GM12878 (cell line): Measurements from ENCODE around the gene HOXB1. TPM values are rescaled to one million over a fixed set of nuclear protein-coding genes. Genes with fewer than 3 reads are reported as not detected.

Experiments
- ATAC-seq: fragments of 200-7000 bp; cut with Tn5 transposase; 3 replicates; pipeline ENCODE4 v1.9.1; 2020; ENCODE audit warnings: mild to moderate bottlenecking, moderate library complexity
- BruUV-seq: library from RNA; stranded (reverse); fragments of 400-500 nt; replicated peaks from 2 replicates; lab custom pipeline; 2021; lab: Mats Ljungman, UMichigan
- CTCF ChIA-PET: fragments of 300-600 bp; sonication (Branson Sonifier 250); formaldehyde crosslinking; extraction: SDS; loops from one replicate; lab custom pipeline; 2021; ENCODE audit warnings: inconsistent platforms; lab: Yijun Ruan, JAX
- POLR2A ChIA-PET: fragments of 350-600 bp; formaldehyde crosslinking; extraction: SDS; loops from one replicate; lab custom pipeline; 2021; ENCODE audit warnings: inconsistent platforms; lab: Charles Lee
- RAD21 ChIA-PET: fragments of 300-600 bp; sonication (Branson Sonifier 250); formaldehyde crosslinking; loops from one replicate; lab custom pipeline; 2023; ENCODE audit warnings: antibody characterized with exemption; ENCODE audit not compliant: unreplicated experiment; lab: Charles Lee
- SMC1A ChIA-PET: fragments of 300-600 bp; sonication (Branson Sonifier 250); formaldehyde crosslinking; loops from one replicate; lab custom pipeline; 2023; ENCODE audit not compliant: unreplicated experiment, uncharacterized antibody; lab: Charles Lee
- DNase-seq: peaks from one replicate; pipeline ENCODE4 v3.0.0-alpha.2; 2011; ENCODE audit warnings: low read depth, low spot score
- FAIRE-seq: peaks from 3 replicates; lab custom pipeline; 2011; peaks lifted over from hg19 to GRCh38; lab: Jason Lieb, UNC
- H2AFZ ChIP-seq: 2 replicates; pipeline ENCODE4 v1.6.0; 2011; ENCODE audit warnings: low read depth, low read length, control low read depth; ENCODE audit not compliant: control insufficient read depth
- H3K27ac ChIP-seq: 2 replicates; pipeline ENCODE4 v1.5.1; 2011; ENCODE audit warnings: control low read depth; ENCODE audit not compliant: control insufficient read depth, insufficient read depth
- H3K27me3 ChIP-seq, 2 experiments: replicated peaks in 1 of 2; 2 replicates each; pipeline versions ENCODE4 v1.6.0 to v1.6.1; 2011; ENCODE audit warnings: low read length in 1 of 2; ENCODE audit not compliant: control insufficient read depth in 2 of 2, insufficient read depth in 2 of 2
- H3K36me3 ChIP-seq, 2 experiments: 2 replicates each; pipeline ENCODE4 v1.5.1; 2011; ENCODE audit warnings: low read length in 1 of 2; ENCODE audit not compliant: control insufficient read depth in 2 of 2, insufficient read depth in 2 of 2
- H3K4me1 ChIP-seq: 2 replicates; pipeline ENCODE4 v1.6.1; 2011; ENCODE audit warnings: mild to moderate bottlenecking, low read length, moderate library complexity, mixed read lengths; ENCODE audit not compliant: control insufficient read depth, insufficient read depth
- H3K4me2 ChIP-seq: 2 replicates; pipeline ENCODE4 v1.6.0; 2011; ENCODE audit warnings: control low read depth; ENCODE audit not compliant: control insufficient read depth, insufficient read depth
- H3K4me3 ChIP-seq: fragments of 200-600 bp; sonication (generic); 2 replicates; pipeline ENCODE4 v1.5.1; 2016
- H3K79me2 ChIP-seq: 2 replicates; pipeline ENCODE4 v1.6.0; 2011; ENCODE audit warnings: low read length; ENCODE audit not compliant: control insufficient read depth, insufficient read depth
- H3K9ac ChIP-seq: 2 replicates; pipeline ENCODE4 v1.8.0; 2011; ENCODE audit warnings: low read length, control low read depth, mixed read lengths; ENCODE audit not compliant: control insufficient read depth, insufficient read depth
- H3K9me3 ChIP-seq: replicated peaks from 3 replicates; pipeline ENCODE4 v1.5.1; 2011; ENCODE audit warnings: mild to moderate bottlenecking, low read length; ENCODE audit not compliant: control insufficient read depth, insufficient read depth
- H4K20me1 ChIP-seq: 2 replicates; pipeline ENCODE4 v1.6.0; 2011; ENCODE audit not compliant: control insufficient read depth, insufficient read depth
- CHD1 ChIP-seq: IDR thresholded peaks from 2 replicates; pipeline ENCODE4 v1.6.1; 2012; ENCODE audit warnings: low read depth, low read length, improper control_type of control experiment
- CHD2 ChIP-seq: IDR thresholded peaks from 2 replicates; pipeline ENCODE4 v1.6.1; 2011; ENCODE audit warnings: low read depth, low read length, improper control_type of control experiment, borderline replicate concordance
- DPF2 ChIP-seq: fragments of 450-650 bp; IDR thresholded peaks from 2 replicates; pipeline ENCODE4 v1.6.1; 2017; ENCODE audit warnings: mild to moderate bottlenecking
- GATAD2B ChIP-seq: fragments of 450-650 bp; conservative IDR thresholded peaks from 2 replicates; pipeline ENCODE4 v1.6.1; 2017; ENCODE audit warnings: low read depth, mild to moderate bottlenecking, moderate library complexity
- IKZF1 ChIP-seq: fragments of 450-650 bp; conservative IDR thresholded peaks from 2 replicates; pipeline ENCODE4 v1.6.1; 2017; ENCODE audit warnings: antibody characterized with exemption, mild to moderate bottlenecking
- NBN ChIP-seq: fragments of 450-650 bp; IDR thresholded peaks from 2 replicates; pipeline ENCODE4 v1.6.1; 2016
- NR2C1 ChIP-seq: fragments of 450-650 bp; IDR thresholded peaks from 2 replicates; pipeline ENCODE4 v1.6.1; 2017; ENCODE audit warnings: antibody characterized with exemption, mild to moderate bottlenecking, moderate library complexity
- POLR2A ChIP-seq: IDR thresholded peaks from 2 replicates; pipeline ENCODE4 v1.6.1; 2011; ENCODE audit warnings: low read depth, mild to moderate bottlenecking, low read length
- STAT1 ChIP-seq: fragments of 450-650 bp; conservative IDR thresholded peaks from 2 replicates; pipeline ENCODE4 v1.6.1; 2014; ENCODE audit warnings: antibody characterized with exemption, mild to moderate bottlenecking
- TAF1 ChIP-seq: IDR thresholded peaks from 2 replicates; pipeline ENCODE4 v1.6.1; 2011; ENCODE audit warnings: mild to moderate bottlenecking, low read depth, low read length, borderline replicate concordance
- TBL1XR1 ChIP-seq: IDR thresholded peaks from 2 replicates; pipeline ENCODE4 v1.6.1; 2012; ENCODE audit warnings: low read depth, low read length, improper control_type of control experiment
- WRNIP1 ChIP-seq: IDR thresholded peaks from 2 replicates; pipeline ENCODE4 v1.6.1; 2011; ENCODE audit warnings: low read depth, low read length, improper control_type of control experiment, borderline replicate concordance
- YY1 ChIP-seq: IDR thresholded peaks from 2 replicates; pipeline ENCODE4 v1.6.1; 2011; ENCODE audit warnings: low read depth, mild to moderate bottlenecking, low read length
- WGBS: methylation state at CpG from one replicate; pipeline ENCODE4 v1.1.6; 2016; ENCODE audit warnings: low lambda C conversion rate; ENCODE audit not compliant: insufficient replicate concordance, insufficient coverage; ENCODE audit errors: missing lambda C conversion rate; 5-methylcytosine and 5-hydroxymethylcytosine counted together
- in situ Hi-C: fragments of 300-500 bp; cut with MboI; formaldehyde crosslinking; loops from 9 replicates; pipeline ENCODE4 v1.14.3; 2018; ENCODE audit warnings: mixed read lengths
- intact Hi-C: fragments of 100-400 bp; cut with micrococcal nuclease; formaldehyde crosslinking; loops from one replicate; pipeline ENCODE4 v1.14.2; 2022; ENCODE audit not compliant: unreplicated experiment
- polyA plus RNA-seq, 11 experiments: library from polyadenylated mRNA; depleted of rRNA in 4 of 11; unstranded in 6 of 11; stranded (reverse) in 5 of 11; fragments of >200 nt; fragmentation: Nextera tagmentation in 4 of 11; fragmentation: Illumina TruSeq in 1 of 11; extraction: Ambion mirVana in 4 of 11; extraction: Trizol in 1 of 11; gene quantifications; 1 replicate in 1 of 11; 2 replicates in 10 of 11; pipeline versions ENCODE4 v1.2.1 to v1.2.3, GENCODE V29; 2011 to 2016; ENCODE audit warnings: inconsistent platforms in 2 of 11, missing spikeins in 2 of 11, low read depth in 1 of 11
- total RNA-seq, 4 experiments: library from RNA; depleted of rRNA in 3 of 4; stranded (reverse); fragments of >200 nt in 3 of 4; fragmentation: Illumina TruSeq in 1 of 4; extraction: Trizol in 1 of 4; gene quantifications; 2 replicates each; pipeline versions ENCODE4 v1.2.1 to v1.2.3, GENCODE V29; 2013 to 2021
- TF ChIP-seq, protein P1 (sequence below): fragments of 450-650 bp; IDR thresholded peaks from 2 replicates; pipeline ENCODE4 v1.6.1; 2016; ENCODE audit warnings: mild to moderate bottlenecking, moderate library complexity, borderline replicate concordance
- TF ChIP-seq, protein P2 (sequence below), 3 experiments: IDR thresholded peaks in 2 of 3; conservative IDR thresholded peaks in 1 of 3; 2 replicates each; pipeline ENCODE4 v1.5.1; 2011; ENCODE audit warnings: low read depth in 3 of 3, low read length in 3 of 3, mild to moderate bottlenecking in 3 of 3, control low read depth in 2 of 3, moderate library complexity in 2 of 3, inconsistent platforms in 1 of 3, mixed read lengths in 1 of 3; ENCODE audit not compliant: control insufficient read depth in 2 of 3, insufficient read depth in 1 of 3; ENCODE audit errors: extremely low read depth in 1 of 3

HOXB1 gene
- total and polyA plus RNA-seq, 10 of the 15 experiments (the other 5 are each of a cell fraction or from before 2014, with no cell fraction given), result not detected

DNA sequence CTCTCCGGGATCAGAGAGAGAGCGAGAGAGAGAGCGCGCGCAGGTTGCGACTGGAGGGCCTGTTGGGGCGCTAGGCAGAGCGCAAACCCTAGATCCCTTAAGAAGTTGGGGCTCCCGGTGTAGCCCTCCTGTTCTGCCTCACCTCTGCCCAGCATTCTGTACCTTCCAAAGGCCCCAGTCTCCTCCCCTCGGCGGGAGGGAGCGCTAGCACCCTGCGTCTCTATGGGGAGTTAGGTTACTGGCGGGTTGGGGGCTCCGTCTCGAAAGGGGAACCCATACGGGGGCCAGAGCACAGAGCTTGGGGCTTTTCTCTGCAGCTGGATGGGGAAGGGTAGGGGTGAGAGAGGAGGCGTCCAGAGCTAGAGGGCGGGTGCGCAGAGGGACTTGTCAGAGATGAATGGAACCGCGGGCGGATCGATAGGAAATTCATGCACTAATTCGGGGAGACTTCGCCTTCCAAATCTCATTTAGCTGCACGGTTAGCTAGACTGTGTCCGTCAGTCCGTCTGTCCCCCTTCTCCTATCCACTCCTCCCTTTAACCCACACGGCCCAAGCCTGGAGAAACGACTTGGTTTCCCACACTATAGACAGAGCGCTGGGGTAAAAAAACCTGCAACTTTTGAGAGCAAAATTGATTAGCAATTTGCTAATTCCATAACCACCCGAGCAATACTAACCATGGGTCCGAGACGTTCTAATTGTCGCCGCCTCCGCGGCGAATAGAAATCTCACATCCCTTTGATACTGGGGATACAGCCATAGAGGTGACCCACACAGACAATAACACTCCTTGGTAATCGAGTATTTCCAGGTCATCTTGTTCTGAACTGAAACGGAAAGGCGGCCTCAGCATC lies 48.0 kb upstream of the HOXB1 start:
- ChIA-PET CTCF (interaction anchor here (1.0 to 2.3 kb wide), 3 partner anchors 86 to 245 kb away, joined by 4 to 10 read pairs (median 4); no protein-coding TSS in a partner anchor), SMC1A (interaction anchor here (0.9 to 2.7 kb wide), 8 partner anchors 68 to 245 kb away, joined by 3 to 6 read pairs (median 3); no protein-coding TSS in a partner anchor), RAD21 (interaction anchor here (0.9 to 2.3 kb wide), 5 partner anchors 82 to 245 kb away, joined by 3 to 8 read pairs (median 4); no protein-coding TSS in a partner anchor), POLR2A (no interaction called here)
- Histone ChIP-seq H3K36me3 (no peaks in the 10 kb centered on the region), H3K9ac (peak overlapping the region; percentile 77), H3K27ac (peak overlapping the region; percentile 29), H2AFZ (peak overlapping the region; percentile 78), H3K79me2 (peaks cover 7% of the 10 kb centered on the region), H3K4me3 (peak overlapping the region; percentile 93), H4K20me1 (no peaks in the 10 kb centered on the region), H3K9me3 (no peaks in the 10 kb centered on the region), H3K4me2 (peak overlapping the region; percentile 48), H3K27me3 (no peaks in the 10 kb centered on the region), H3K4me1 (peaks cover 23% of the 10 kb centered on the region)
- WGBS, result 19% methylated on average over 41 of the region's 43 CpGs
- FAIRE-seq (no peak), DNase-seq (no peak), ATAC-seq (peak; percentile 79)
- in situ Hi-C loops (no loop called here), intact Hi-C loops (no loop called here)
- TSS peak; percentile 84 for BruUV-seq
- TF ChIP-seq CHD1 (no peak), POLR2A (0 out of 2 replicates have a peak, but pooled peaks have one; percentile 33), GATAD2B (0 out of 2 replicates have a peak, but pooled peaks have one; percentile 15), YY1 (no peak), WRNIP1 (no peak), NBN (peak; percentile 22; the same call in 1 of the 2 replicates), CHD2 (0 out of 2 replicates have a peak, but pooled peaks have one; percentile 42), TAF1 (0 out of 2 replicates have a peak, but pooled peaks have one; percentile 2), TBL1XR1 (0 out of 2 replicates have a peak, but pooled peaks have one; percentile 13), STAT1 (peak; percentile 68; the same call in 1 of the 2 replicates), DPF2 (no peak), IKZF1 (0 out of 2 replicates have a peak, but pooled peaks have one; percentile 14), NR2C1 (peak; percentile 33; the same call in 1 of the 2 replicates)
- TF ChIP-seq, protein P1, sequence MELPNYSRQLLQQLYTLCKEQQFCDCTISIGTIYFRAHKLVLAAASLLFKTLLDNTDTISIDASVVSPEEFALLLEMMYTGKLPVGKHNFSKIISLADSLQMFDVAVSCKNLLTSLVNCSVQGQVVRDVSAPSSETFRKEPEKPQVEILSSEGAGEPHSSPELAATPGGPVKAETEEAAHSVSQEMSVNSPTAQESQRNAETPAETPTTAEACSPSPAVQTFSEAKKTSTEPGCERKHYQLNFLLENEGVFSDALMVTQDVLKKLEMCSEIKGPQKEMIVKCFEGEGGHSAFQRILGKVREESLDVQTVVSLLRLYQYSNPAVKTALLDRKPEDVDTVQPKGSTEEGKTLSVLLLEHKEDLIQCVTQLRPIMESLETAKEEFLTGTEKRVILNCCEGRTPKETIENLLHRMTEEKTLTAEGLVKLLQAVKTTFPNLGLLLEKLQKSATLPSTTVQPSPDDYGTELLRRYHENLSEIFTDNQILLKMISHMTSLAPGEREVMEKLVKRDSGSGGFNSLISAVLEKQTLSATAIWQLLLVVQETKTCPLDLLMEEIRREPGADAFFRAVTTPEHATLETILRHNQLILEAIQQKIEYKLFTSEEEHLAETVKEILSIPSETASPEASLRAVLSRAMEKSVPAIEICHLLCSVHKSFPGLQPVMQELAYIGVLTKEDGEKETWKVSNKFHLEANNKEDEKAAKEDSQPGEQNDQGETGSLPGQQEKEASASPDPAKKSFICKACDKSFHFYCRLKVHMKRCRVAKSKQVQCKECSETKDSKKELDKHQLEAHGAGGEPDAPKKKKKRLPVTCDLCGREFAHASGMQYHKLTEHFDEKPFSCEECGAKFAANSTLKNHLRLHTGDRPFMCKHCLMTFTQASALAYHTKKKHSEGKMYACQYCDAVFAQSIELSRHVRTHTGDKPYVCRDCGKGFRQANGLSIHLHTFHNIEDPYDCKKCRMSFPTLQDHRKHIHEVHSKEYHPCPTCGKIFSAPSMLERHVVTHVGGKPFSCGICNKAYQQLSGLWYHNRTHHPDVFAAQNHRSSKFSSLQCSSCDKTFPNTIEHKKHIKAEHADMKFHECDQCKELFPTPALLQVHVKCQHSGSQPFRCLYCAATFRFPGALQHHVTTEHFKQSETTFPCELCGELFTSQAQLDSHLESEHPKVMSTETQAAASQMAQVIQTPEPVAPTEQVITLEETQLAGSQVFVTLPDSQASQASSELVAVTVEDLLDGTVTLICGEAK, result 0 out of 2 replicates have a peak, but pooled peaks have one; percentile 31
- TF ChIP-seq, protein P2, sequence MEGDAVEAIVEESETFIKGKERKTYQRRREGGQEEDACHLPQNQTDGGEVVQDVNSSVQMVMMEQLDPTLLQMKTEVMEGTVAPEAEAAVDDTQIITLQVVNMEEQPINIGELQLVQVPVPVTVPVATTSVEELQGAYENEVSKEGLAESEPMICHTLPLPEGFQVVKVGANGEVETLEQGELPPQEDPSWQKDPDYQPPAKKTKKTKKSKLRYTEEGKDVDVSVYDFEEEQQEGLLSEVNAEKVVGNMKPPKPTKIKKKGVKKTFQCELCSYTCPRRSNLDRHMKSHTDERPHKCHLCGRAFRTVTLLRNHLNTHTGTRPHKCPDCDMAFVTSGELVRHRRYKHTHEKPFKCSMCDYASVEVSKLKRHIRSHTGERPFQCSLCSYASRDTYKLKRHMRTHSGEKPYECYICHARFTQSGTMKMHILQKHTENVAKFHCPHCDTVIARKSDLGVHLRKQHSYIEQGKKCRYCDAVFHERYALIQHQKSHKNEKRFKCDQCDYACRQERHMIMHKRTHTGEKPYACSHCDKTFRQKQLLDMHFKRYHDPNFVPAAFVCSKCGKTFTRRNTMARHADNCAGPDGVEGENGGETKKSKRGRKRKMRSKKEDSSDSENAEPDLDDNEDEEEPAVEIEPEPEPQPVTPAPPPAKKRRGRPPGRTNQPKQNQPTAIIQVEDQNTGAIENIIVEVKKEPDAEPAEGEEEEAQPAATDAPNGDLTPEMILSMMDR (IDR thresholded peaks at IDR 0.05 in 2 of 3, conservative IDR thresholded peaks at IDR 0.05 in 1 of 3; ENCODE audit: control insufficient read depth in 2 of 3, extremely low read depth in 1 of 3, insufficient read depth in 1 of 3, low read depth in 3 of 3, low read length in 3 of 3), result peak in 2 of 3 experiments; percentile 4 to 16; a peak in 1 of 6 replicates
